ENCODE data around the gene TRIM17.
A peak's percentile ranks its signal among the peaks of the same experiment; 100 is the strongest.

Gene TRIM17

DNA sequence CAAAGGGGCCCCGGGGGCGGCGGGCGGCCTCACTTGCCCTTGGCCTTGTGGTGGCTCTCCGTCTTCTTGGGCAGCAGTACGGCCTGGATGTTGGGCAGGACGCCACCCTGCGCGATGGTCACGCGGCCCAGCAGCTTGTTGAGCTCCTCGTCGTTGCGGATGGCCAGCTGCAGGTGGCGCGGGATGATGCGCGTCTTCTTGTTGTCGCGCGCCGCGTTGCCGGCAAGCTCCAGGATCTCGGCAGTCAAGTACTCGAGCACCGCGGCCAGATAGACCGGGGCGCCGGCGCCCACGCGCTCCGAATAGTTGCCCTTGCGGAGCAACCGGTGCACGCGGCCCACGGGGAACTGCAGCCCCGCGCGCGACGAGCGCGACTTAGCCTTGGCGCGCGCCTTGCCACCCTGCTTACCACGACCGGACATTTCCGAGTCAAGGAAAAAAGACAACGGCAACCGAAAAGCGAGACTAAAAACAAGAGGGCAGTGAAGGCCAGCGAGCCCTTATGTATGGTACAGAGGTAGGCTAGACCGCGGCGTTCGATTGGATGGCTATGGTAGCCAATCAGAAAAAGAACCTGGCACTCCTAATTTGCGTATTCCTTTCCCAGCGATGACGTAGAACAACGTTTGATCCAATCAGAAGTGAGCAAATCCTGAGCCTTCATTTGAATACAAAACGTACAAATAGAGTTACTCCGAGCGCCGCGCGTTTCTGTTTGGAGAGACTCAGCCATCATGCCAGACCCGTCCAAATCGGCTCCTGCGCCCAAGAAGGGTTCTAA lies 40.9 kb upstream of the TRIM17 start:
- H3K27me3 ChIP-seq (ENCODE audit: control insufficient read depth in 1 of 2, insufficient read depth in 2 of 2, low read length in 2 of 2): peaks cover 18 to 46% of the 10 kb centered on the region in 2 donors
- peak overlapping the region; percentile 38 to 60 for H3K9ac ChIP-seq (ENCODE audit: low read length in 2 of 2)
- no peaks in the 10 kb centered on the region for H3K9me3 ChIP-seq (ENCODE audit: control insufficient read depth in 2 of 2, low read length in 2 of 2)
- H3K4me1 ChIP-seq (ENCODE audit: control insufficient read depth, insufficient read depth, low read length): peaks cover 15% of the 10 kb centered on the region
- peak overlapping the region; percentile 70 to 74 for H3K4me3 ChIP-seq (ENCODE audit: low read length in 2 of 2)
- no peaks in the 10 kb centered on the region for H3K36me3 ChIP-seq (ENCODE audit: control insufficient read depth in 2 of 2, insufficient read depth in 2 of 2, low read length in 2 of 2)
- peak overlapping the region; percentile 41 for H3K27ac ChIP-seq (ENCODE audit: low read length)

DNA sequence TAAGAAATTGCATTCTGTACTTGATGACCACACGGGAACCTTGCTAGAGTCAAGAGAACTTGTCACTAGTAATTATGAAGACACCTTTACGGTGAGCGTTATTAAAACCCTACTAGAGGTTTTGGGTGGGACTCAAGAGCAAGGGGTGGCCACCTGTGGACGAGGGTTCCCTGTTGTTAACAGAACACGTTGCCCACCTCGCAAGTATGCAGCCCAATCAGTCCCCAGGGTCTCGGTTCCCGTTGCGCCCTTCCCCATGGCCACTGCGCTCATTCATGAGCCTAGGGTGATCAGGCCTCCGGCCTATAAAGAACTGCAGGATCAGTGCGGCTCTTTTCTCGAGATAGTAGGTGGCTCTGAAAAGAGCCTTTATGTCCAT lies 40.3 kb upstream of the TRIM17 start:
- peak overlapping the region; percentile 38 to 60 for H3K9ac ChIP-seq (ENCODE audit: low read length in 2 of 2)
- peaks cover 17 to 40% of the 10 kb centered on the region in 2 donors for H3K27me3 ChIP-seq (ENCODE audit: control insufficient read depth in 1 of 2, insufficient read depth in 2 of 2, low read length in 2 of 2)
- H3K9me3 ChIP-seq (ENCODE audit: control insufficient read depth in 2 of 2, low read length in 2 of 2): no peaks in the 10 kb centered on the region
- no peaks in the 10 kb centered on the region for H3K36me3 ChIP-seq (ENCODE audit: control insufficient read depth in 2 of 2, insufficient read depth in 2 of 2, low read length in 2 of 2)
- H3K4me1 ChIP-seq (ENCODE audit: control insufficient read depth, insufficient read depth, low read length): peaks cover 15% of the 10 kb centered on the region
- peak overlapping the region; percentile 41 for H3K27ac ChIP-seq (ENCODE audit: low read length)
- H3K4me3 ChIP-seq (ENCODE audit: low read length in 2 of 2): peak overlapping the region; percentile 70 to 74

DNA sequence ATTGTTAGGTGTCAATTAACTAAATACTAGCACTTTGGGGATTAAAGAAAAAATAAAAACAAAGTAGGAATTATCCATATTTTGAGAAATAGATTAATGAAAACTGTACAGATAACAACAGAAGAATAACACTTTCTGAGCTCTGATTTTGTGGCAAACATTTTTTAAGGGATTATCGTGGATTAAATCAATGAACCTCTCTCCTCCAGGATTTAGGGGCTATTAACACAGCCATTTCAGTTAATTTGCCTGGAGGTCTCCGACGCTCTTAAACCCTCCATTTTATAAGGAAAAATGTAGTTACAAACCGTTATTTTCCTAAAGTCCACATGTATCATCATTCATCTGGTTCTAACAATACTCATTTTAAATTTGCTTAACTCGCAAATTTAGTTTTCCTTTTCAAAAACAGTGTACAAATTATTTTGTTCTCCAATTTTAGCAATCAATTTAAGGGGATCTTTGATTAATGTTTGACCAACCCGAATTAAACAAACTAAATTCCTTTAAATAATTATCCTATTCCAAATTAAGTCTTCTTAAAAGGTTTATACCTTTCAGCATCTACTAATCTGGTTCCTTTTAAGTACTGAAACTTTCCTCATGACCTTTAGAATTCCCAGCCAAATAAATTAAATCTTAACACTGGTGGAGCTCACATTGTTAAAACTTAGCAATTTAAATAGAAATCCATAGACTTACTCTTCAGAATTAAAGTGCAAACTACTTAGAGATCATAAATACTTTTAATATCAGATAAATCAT lies 39.8 kb upstream of the TRIM17 start:
- no peak overlapping the region for H3K27ac ChIP-seq (ENCODE audit: low read length)
- peak overlapping the region in 1 of 2 donors; percentile 74 for H3K4me3 ChIP-seq (ENCODE audit: low read length in 2 of 2)
- H3K9ac ChIP-seq (ENCODE audit: low read length in 2 of 2): no peak overlapping the region
- no peaks in the 10 kb centered on the region for H3K36me3 ChIP-seq (ENCODE audit: control insufficient read depth in 2 of 2, insufficient read depth in 2 of 2, low read length in 2 of 2)
- peaks cover 16 to 34% of the 10 kb centered on the region in 2 donors for H3K27me3 ChIP-seq (ENCODE audit: control insufficient read depth in 1 of 2, insufficient read depth in 2 of 2, low read length in 2 of 2)
- H3K9me3 ChIP-seq (ENCODE audit: control insufficient read depth in 2 of 2, low read length in 2 of 2): no peaks in the 10 kb centered on the region
- H3K4me1 ChIP-seq (ENCODE audit: control insufficient read depth, insufficient read depth, low read length): peaks cover 15% of the 10 kb centered on the region

- Histone ChIP-seq H3K9me3 (ENCODE audit: control insufficient read depth in 2 of 2, low read length in 2 of 2) (no peaks in the 10 kb centered on the region), H3K4me3 (ENCODE audit: low read length in 2 of 2) (no peak overlapping the region), H3K36me3 (ENCODE audit: control insufficient read depth in 2 of 2, insufficient read depth in 2 of 2, low read length in 2 of 2) (no peaks in the 10 kb centered on the region), H3K27ac (ENCODE audit: low read length) (no peak overlapping the region), H3K9ac (ENCODE audit: low read length in 2 of 2) (no peak overlapping the region), H3K27me3 (ENCODE audit: control insufficient read depth in 1 of 2, insufficient read depth in 2 of 2, low read length in 2 of 2) (peaks cover 12 to 27% of the 10 kb centered on the region in 2 donors), H3K4me1 (ENCODE audit: control insufficient read depth, insufficient read depth, low read length) (peaks cover 15% of the 10 kb centered on the region)
Observed at GRCh38 chr1:228455715-228456114, 39.1 kb upstream of the TRIM17 start.

DNA sequence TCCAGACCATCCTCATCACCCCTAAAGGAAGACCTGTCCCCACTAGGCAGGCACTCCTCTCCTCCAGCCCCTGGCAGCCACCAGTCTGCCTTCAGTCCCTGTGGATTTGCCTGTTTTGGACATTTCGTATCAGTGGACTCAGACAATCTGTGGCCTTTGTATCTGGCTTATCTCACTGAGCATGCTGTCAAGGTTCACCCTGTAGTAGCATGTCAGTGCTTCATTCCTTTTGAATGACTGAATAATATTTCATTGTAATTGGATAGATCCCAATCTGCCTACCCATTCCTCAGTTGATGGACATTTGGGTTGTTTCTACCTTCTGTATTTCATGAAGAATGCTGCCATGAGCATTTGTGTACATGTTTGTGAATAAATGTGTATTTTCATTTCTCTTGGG lies 37.6 kb upstream of the TRIM17 start:
- Histone ChIP-seq H3K4me1 (ENCODE audit: control insufficient read depth, insufficient read depth, low read length) (peaks cover 14% of the 10 kb centered on the region), H3K27ac (ENCODE audit: low read length) (no peak overlapping the region), H3K27me3 (ENCODE audit: control insufficient read depth in 1 of 2, insufficient read depth in 2 of 2, low read length in 2 of 2) (peaks cover 8 to 21% of the 10 kb centered on the region in 2 donors), H3K36me3 (ENCODE audit: control insufficient read depth in 2 of 2, insufficient read depth in 2 of 2, low read length in 2 of 2) (no peaks in the 10 kb centered on the region), H3K9ac (ENCODE audit: low read length in 2 of 2) (no peak overlapping the region), H3K4me3 (ENCODE audit: low read length in 2 of 2) (no peak overlapping the region), H3K9me3 (ENCODE audit: control insufficient read depth in 2 of 2, low read length in 2 of 2) (no peaks in the 10 kb centered on the region)

GRCh38 chr1:228453614-228454013 lies 37.0 kb upstream of the TRIM17 start:
- Histone ChIP-seq H3K9me3 (ENCODE audit: control insufficient read depth in 2 of 2, low read length in 2 of 2) (no peaks in the 10 kb centered on the region), H3K36me3 (ENCODE audit: control insufficient read depth in 2 of 2, insufficient read depth in 2 of 2, low read length in 2 of 2) (no peaks in the 10 kb centered on the region), H3K4me3 (ENCODE audit: low read length in 2 of 2) (no peak overlapping the region), H3K27me3 (ENCODE audit: control insufficient read depth in 1 of 2, insufficient read depth in 2 of 2, low read length in 2 of 2) (peaks cover 4 to 17% of the 10 kb centered on the region in 2 donors), H3K4me1 (ENCODE audit: control insufficient read depth, insufficient read depth, low read length) (peaks cover 9% of the 10 kb centered on the region), H3K9ac (ENCODE audit: low read length in 2 of 2) (no peak overlapping the region), H3K27ac (ENCODE audit: low read length) (no peak overlapping the region)

GRCh38 chr1:228453022-228453560 lies 36.4 kb upstream of the TRIM17 start:
- H3K36me3 ChIP-seq (ENCODE audit: control insufficient read depth in 2 of 2, insufficient read depth in 2 of 2, low read length in 2 of 2): no peaks in the 10 kb centered on the region
- peaks cover 7% of the 10 kb centered on the region for H3K4me1 ChIP-seq (ENCODE audit: control insufficient read depth, insufficient read depth, low read length)
- no peak overlapping the region for H3K4me3 ChIP-seq (ENCODE audit: low read length in 2 of 2)
- H3K27me3 ChIP-seq (ENCODE audit: control insufficient read depth in 1 of 2, insufficient read depth in 2 of 2, low read length in 2 of 2): peaks cover 2 to 12% of the 10 kb centered on the region in 2 donors
- H3K27ac ChIP-seq (ENCODE audit: low read length): no peak overlapping the region
- no peak overlapping the region for H3K9ac ChIP-seq (ENCODE audit: low read length in 2 of 2)
- no peaks in the 10 kb centered on the region for H3K9me3 ChIP-seq (ENCODE audit: control insufficient read depth in 2 of 2, low read length in 2 of 2)

- Histone ChIP-seq H3K27me3 (ENCODE audit: control insufficient read depth in 1 of 2, insufficient read depth in 2 of 2, low read length in 2 of 2) (peaks cover 2 to 5% of the 10 kb centered on the region in 2 donors), H3K27ac (ENCODE audit: low read length) (no peak overlapping the region), H3K9ac (ENCODE audit: low read length in 2 of 2) (no peak overlapping the region), H3K36me3 (ENCODE audit: control insufficient read depth in 2 of 2, insufficient read depth in 2 of 2, low read length in 2 of 2) (no peaks in the 10 kb centered on the region), H3K4me1 (ENCODE audit: control insufficient read depth, insufficient read depth, low read length) (peaks cover 5% of the 10 kb centered on the region), H3K9me3 (ENCODE audit: control insufficient read depth in 2 of 2, low read length in 2 of 2) (no peaks in the 10 kb centered on the region), H3K4me3 (ENCODE audit: low read length in 2 of 2) (no peak overlapping the region)
Observed at GRCh38 chr1:228452194-228453021, 35.7 kb upstream of the TRIM17 start.

GRCh38 chr1:228450200-228450599 lies 33.5 kb upstream of the TRIM17 start:
- H3K36me3 ChIP-seq (ENCODE audit: control insufficient read depth in 2 of 2, insufficient read depth in 2 of 2, low read length in 2 of 2): no peaks in the 10 kb centered on the region
- peaks cover 11% of the 10 kb centered on the region for H3K4me1 ChIP-seq (ENCODE audit: control insufficient read depth, insufficient read depth, low read length)
- peaks cover 12% of the 10 kb centered on the region in 2 donors for H3K27me3 ChIP-seq (ENCODE audit: control insufficient read depth in 1 of 2, insufficient read depth in 2 of 2, low read length in 2 of 2)
- no peak overlapping the region for H3K9ac ChIP-seq (ENCODE audit: low read length in 2 of 2)
- no peak overlapping the region for H3K4me3 ChIP-seq (ENCODE audit: low read length in 2 of 2)
- no peaks in the 10 kb centered on the region for H3K9me3 ChIP-seq (ENCODE audit: control insufficient read depth in 2 of 2, low read length in 2 of 2)
- no peak overlapping the region for H3K27ac ChIP-seq (ENCODE audit: low read length)

DNA sequence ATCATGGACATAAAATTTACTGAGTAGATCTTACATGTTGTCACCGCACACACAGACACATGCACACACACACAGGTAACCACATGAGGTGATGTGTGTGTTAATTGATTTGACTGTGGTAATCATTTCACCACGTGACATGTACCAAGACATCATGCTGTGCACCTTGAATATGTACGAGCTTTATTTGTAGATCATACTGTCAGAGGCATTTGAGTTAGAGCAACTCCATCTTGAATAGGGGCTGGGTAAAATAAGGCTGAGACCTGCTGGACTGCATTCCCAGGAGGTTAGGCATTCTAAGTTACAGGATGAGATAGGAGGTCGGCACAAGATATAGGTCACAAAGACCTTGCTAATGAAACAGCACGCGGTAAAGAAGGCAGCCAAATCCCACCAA lies 31.7 kb upstream of the TRIM17 start:
- no peak overlapping the region for H3K4me3 ChIP-seq (ENCODE audit: low read length in 2 of 2)
- peaks cover 16 to 31% of the 10 kb centered on the region in 2 donors for H3K27me3 ChIP-seq (ENCODE audit: control insufficient read depth in 1 of 2, insufficient read depth in 2 of 2, low read length in 2 of 2)
- peaks cover 0 to under 1% of the 10 kb centered on the region in 2 donors for H3K9me3 ChIP-seq (ENCODE audit: control insufficient read depth in 2 of 2, low read length in 2 of 2)
- no peaks in the 10 kb centered on the region for H3K36me3 ChIP-seq (ENCODE audit: control insufficient read depth in 2 of 2, insufficient read depth in 2 of 2, low read length in 2 of 2)
- H3K9ac ChIP-seq (ENCODE audit: low read length in 2 of 2): no peak overlapping the region
- H3K4me1 ChIP-seq (ENCODE audit: control insufficient read depth, insufficient read depth, low read length): peaks cover 12% of the 10 kb centered on the region
- H3K27ac ChIP-seq (ENCODE audit: low read length): no peak overlapping the region
